ENCODE results near the gene MCAT.
A peak's percentile ranks its signal among the peaks of the same experiment; 100 is the strongest.

Gene MCAT

GRCh38 chr22:43136255-43136654, 6.9 kb downstream of the MCAT start:
- peak; percentile 77 for TF ChIP-seq CTCF (conservative IDR thresholded peaks at IDR 0.05)
- no peak for TF ChIP-seq ZFX (IDR thresholded peaks at IDR 0.05)
- H3K27ac ChIP-seq: no peak overlapping the region

GRCh38 chr22:43135565-43135964, 7.6 kb downstream of the MCAT start:
- no peak overlapping the region for H3K27ac ChIP-seq
- TF ChIP-seq CTCF (conservative IDR thresholded peaks at IDR 0.05) (no peak), ZFX (IDR thresholded peaks at IDR 0.05) (no peak)

GRCh38 chr22:43134553-43134952, 8.6 kb downstream of the MCAT start:
- TF ChIP-seq ZFX (IDR thresholded peaks at IDR 0.05) (no peak), CTCF (conservative IDR thresholded peaks at IDR 0.05) (no peak)

GRCh38 chr22:43133401-43133800, 9.8 kb downstream of the MCAT start:
- no peak overlapping the region for H3K27ac ChIP-seq
- no peak for TF ChIP-seq CTCF (conservative IDR thresholded peaks at IDR 0.05)
- no peak for TF ChIP-seq ZFX (IDR thresholded peaks at IDR 0.05)

More at GRCh38 chr22:43134553-43134952, 8.6 kb downstream of the MCAT start:
- H3K27ac ChIP-seq: no peak overlapping the region

- TF ChIP-seq CTCF (conservative IDR thresholded peaks at IDR 0.05): no peak
- no peak for TF ChIP-seq ZFX (IDR thresholded peaks at IDR 0.05)
- no peak overlapping the region for H3K27ac ChIP-seq
Measured at GRCh38 chr22:43131773-43132501, 11.3 kb downstream of the MCAT start.

GRCh38 chr22:43129426-43130425, 13.5 kb downstream of the MCAT start:
- H3K27ac ChIP-seq: no peak overlapping the region
- no peak for TF ChIP-seq CTCF (conservative IDR thresholded peaks at IDR 0.05)
- TF ChIP-seq ZFX (IDR thresholded peaks at IDR 0.05): no peak

- TF ChIP-seq ZFX (IDR thresholded peaks at IDR 0.05): no peak
- H3K27ac ChIP-seq: no peak overlapping the region
Measured at GRCh38 chr22:43128928-43129424, 14.2 kb downstream of the MCAT start.

Measured in C4-2B (cell line).